HepG2 (cell line): ENCODE results near the gene GPR179.

Experiments used
- CBX5 ChIP-seq: sonication (generic); formaldehyde crosslinking; IDR thresholded peaks from 2 replicates; pipeline ENCODE4 v1.4.0; 2020; ENCODE audit warnings: missing genetic modification reagents, borderline replicate concordance
- EP300 ChIP-seq, 3 experiments: sonication (generic) in 1 of 3; formaldehyde crosslinking in 1 of 3; IDR thresholded peaks; 2 replicates each; pipeline versions ENCODE4 v1.5.1 to v1.6.1; 2011 to 2020; ENCODE audit warnings: low read depth in 2 of 3, low read length in 2 of 3, borderline replicate concordance in 1 of 3, improper control_type of control experiment in 1 of 3, mild to moderate bottlenecking in 1 of 3, missing genetic modification reagents in 1 of 3, moderate library complexity in 1 of 3
- FOXJ3 ChIP-seq: sonication (generic); formaldehyde crosslinking; IDR thresholded peaks from 2 replicates; pipeline ENCODE4 v1.4.0; 2020; ENCODE audit warnings: missing genetic modification reagents, mild to moderate bottlenecking, borderline replicate concordance
- NFE2 ChIP-seq: sonication (generic); formaldehyde crosslinking; IDR thresholded peaks from 2 replicates; pipeline ENCODE4 v1.4.0; 2020; ENCODE audit warnings: missing genetic modification reagents
- SIN3B ChIP-seq: fragments of 150-350 bp; IDR thresholded peaks from 2 replicates; pipeline ENCODE4 v1.6.1; 2014; ENCODE audit warnings: low read length
- ZNF263 ChIP-seq: sonication (generic); formaldehyde crosslinking; IDR thresholded peaks from 2 replicates; pipeline ENCODE4 v1.4.0; 2020; ENCODE audit warnings: missing genetic modification reagents
- TF ChIP-seq, protein P1 (sequence below): sonication (generic); formaldehyde crosslinking; IDR thresholded peaks from 2 replicates; pipeline ENCODE4 v1.5.0; 2020; ENCODE audit warnings: mild to moderate bottlenecking, missing genetic modification reagents, moderate library complexity
- TF ChIP-seq, protein P2 (sequence below): IDR thresholded peaks from 2 replicates; pipeline ENCODE4 v1.6.1; 2016; ENCODE audit warnings: low read depth, missing genetic modification reagents, missing compliant biosample characterization
- TF ChIP-seq, protein P3 (sequence below), 2 experiments: IDR thresholded peaks; 2 replicates each; pipeline ENCODE4 v1.6.1; 2011 to 2012; ENCODE audit warnings: low read length in 2 of 2, borderline replicate concordance in 1 of 2, low read depth in 1 of 2, mild to moderate bottlenecking in 1 of 2, moderate library complexity in 1 of 2
- TF ChIP-seq, protein P4 (sequence below): IDR thresholded peaks from 2 replicates; pipeline ENCODE4 v1.6.1; 2016; ENCODE audit warnings: low read depth, borderline replicate concordance

DNA sequence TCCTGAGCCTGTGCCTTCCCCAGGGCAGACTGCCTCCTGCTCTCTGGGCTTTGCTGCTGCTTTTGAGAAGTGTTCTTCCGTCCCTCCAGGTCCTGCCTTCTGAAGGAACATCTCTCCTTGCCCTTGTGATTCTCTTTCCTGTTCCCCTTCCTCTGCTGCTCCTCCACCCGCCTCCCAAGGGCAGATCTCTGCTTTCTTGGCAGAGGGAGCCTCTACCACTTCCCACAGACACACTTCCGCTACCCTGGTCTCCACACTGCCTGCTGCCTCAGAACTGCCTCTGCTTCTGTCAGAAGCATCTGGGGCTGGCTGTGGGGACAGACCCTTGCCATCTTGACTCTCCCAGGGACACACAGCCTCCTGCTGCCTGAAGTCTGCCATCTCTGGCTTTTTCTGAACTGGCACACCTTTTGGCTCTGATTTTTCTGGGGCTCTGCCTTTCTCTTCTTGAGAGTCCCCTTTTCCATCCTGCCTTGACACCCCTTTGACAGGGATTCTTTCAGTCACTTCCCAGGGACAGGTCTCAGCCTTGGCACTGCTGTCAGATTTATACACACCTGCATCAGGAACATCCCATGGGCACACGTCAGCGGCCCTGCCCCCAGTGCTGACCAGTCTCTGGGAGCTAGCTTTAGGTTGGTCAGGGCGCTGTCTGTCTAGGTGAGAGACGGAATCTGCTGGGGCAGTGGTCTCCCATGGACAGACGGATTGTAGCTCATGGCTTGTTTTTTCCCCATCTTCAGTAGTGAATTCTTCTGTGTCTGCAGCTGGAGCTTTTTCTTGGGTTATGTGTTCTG, 16.6 kb downstream of the GPR179 start:
- TF ChIP-seq, protein P1, sequence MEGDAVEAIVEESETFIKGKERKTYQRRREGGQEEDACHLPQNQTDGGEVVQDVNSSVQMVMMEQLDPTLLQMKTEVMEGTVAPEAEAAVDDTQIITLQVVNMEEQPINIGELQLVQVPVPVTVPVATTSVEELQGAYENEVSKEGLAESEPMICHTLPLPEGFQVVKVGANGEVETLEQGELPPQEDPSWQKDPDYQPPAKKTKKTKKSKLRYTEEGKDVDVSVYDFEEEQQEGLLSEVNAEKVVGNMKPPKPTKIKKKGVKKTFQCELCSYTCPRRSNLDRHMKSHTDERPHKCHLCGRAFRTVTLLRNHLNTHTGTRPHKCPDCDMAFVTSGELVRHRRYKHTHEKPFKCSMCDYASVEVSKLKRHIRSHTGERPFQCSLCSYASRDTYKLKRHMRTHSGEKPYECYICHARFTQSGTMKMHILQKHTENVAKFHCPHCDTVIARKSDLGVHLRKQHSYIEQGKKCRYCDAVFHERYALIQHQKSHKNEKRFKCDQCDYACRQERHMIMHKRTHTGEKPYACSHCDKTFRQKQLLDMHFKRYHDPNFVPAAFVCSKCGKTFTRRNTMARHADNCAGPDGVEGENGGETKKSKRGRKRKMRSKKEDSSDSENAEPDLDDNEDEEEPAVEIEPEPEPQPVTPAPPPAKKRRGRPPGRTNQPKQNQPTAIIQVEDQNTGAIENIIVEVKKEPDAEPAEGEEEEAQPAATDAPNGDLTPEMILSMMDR (CRISPR knock-in tag) = no peak
- no peak for TF ChIP-seq EP300 (IDR thresholded peaks at IDR 0.05; ENCODE audit: low read depth in 2 of 2, low read length in 2 of 2)
- no peak for TF ChIP-seq EP300 (CRISPR knock-in tag; IDR thresholded peaks at IDR 0.05; ENCODE audit: borderline replicate concordance)
- TF ChIP-seq, protein P2, sequence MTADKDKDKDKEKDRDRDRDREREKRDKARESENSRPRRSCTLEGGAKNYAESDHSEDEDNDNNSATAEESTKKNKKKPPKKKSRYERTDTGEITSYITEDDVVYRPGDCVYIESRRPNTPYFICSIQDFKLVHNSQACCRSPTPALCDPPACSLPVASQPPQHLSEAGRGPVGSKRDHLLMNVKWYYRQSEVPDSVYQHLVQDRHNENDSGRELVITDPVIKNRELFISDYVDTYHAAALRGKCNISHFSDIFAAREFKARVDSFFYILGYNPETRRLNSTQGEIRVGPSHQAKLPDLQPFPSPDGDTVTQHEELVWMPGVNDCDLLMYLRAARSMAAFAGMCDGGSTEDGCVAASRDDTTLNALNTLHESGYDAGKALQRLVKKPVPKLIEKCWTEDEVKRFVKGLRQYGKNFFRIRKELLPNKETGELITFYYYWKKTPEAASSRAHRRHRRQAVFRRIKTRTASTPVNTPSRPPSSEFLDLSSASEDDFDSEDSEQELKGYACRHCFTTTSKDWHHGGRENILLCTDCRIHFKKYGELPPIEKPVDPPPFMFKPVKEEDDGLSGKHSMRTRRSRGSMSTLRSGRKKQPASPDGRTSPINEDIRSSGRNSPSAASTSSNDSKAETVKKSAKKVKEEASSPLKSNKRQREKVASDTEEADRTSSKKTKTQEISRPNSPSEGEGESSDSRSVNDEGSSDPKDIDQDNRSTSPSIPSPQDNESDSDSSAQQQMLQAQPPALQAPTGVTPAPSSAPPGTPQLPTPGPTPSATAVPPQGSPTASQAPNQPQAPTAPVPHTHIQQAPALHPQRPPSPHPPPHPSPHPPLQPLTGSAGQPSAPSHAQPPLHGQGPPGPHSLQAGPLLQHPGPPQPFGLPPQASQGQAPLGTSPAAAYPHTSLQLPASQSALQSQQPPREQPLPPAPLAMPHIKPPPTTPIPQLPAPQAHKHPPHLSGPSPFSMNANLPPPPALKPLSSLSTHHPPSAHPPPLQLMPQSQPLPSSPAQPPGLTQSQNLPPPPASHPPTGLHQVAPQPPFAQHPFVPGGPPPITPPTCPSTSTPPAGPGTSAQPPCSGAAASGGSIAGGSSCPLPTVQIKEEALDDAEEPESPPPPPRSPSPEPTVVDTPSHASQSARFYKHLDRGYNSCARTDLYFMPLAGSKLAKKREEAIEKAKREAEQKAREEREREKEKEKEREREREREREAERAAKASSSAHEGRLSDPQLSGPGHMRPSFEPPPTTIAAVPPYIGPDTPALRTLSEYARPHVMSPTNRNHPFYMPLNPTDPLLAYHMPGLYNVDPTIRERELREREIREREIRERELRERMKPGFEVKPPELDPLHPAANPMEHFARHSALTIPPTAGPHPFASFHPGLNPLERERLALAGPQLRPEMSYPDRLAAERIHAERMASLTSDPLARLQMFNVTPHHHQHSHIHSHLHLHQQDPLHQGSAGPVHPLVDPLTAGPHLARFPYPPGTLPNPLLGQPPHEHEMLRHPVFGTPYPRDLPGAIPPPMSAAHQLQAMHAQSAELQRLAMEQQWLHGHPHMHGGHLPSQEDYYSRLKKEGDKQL (CRISPR knock-in tag) = no peak
- TF ChIP-seq, protein P3, sequence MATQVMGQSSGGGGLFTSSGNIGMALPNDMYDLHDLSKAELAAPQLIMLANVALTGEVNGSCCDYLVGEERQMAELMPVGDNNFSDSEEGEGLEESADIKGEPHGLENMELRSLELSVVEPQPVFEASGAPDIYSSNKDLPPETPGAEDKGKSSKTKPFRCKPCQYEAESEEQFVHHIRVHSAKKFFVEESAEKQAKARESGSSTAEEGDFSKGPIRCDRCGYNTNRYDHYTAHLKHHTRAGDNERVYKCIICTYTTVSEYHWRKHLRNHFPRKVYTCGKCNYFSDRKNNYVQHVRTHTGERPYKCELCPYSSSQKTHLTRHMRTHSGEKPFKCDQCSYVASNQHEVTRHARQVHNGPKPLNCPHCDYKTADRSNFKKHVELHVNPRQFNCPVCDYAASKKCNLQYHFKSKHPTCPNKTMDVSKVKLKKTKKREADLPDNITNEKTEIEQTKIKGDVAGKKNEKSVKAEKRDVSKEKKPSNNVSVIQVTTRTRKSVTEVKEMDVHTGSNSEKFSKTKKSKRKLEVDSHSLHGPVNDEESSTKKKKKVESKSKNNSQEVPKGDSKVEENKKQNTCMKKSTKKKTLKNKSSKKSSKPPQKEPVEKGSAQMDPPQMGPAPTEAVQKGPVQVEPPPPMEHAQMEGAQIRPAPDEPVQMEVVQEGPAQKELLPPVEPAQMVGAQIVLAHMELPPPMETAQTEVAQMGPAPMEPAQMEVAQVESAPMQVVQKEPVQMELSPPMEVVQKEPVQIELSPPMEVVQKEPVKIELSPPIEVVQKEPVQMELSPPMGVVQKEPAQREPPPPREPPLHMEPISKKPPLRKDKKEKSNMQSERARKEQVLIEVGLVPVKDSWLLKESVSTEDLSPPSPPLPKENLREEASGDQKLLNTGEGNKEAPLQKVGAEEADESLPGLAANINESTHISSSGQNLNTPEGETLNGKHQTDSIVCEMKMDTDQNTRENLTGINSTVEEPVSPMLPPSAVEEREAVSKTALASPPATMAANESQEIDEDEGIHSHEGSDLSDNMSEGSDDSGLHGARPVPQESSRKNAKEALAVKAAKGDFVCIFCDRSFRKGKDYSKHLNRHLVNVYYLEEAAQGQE (IDR thresholded peaks at IDR 0.05; ENCODE audit: borderline replicate concordance in 1 of 2, low read depth in 1 of 2, low read length in 2 of 2) = no peak
- no peak for TF ChIP-seq NFE2 (CRISPR knock-in tag)
- TF ChIP-seq, protein P4, sequence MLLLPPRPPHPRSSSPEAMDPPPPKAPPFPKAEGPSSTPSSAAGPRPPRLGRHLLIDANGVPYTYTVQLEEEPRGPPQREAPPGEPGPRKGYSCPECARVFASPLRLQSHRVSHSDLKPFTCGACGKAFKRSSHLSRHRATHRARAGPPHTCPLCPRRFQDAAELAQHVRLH (CRISPR knock-in tag) = no peak
- no peak for TF ChIP-seq FOXJ3
- TF ChIP-seq ZNF263 (CRISPR knock-in tag) = no peak
- no peak for TF ChIP-seq SIN3B
- TF ChIP-seq CBX5 (CRISPR knock-in tag) = no peak
